ENCODE measurements around the gene SF3A1.

SF3A1 gene

DNA sequence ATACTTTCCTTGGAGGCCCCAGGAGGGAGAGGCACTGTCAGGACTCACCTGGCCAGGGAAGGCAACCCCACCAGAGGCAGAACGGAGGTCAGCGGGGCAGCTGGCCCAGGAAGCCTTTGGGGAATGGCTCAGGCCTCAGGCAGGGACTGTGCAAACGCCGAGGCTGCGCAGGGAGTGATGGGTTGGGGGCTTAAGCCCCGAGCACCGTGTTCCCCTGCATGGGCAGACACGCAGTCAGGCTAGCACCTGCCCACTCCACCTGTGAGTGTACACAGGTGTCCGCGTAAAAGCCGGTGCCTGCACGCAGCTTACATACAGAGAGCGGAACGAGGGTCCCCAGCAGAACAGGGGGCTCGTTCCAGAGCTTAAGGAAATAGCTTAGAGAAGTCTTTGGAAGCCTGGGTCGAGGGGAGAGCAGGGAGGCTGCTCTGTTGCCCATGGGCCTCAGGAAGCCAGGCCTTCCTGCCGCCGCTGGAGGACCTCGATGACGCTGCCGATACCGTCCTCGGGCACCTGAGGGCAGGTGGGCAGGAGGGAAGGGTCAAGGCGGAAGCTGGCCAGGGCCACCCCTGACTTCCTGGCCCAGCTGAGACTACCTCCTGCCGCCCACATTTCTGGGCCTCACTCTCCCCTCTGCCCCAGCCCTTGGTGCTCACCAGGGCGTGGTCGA is 71.4 kb downstream of the SF3A1 start:
- DNase-seq, result no peak

DNA sequence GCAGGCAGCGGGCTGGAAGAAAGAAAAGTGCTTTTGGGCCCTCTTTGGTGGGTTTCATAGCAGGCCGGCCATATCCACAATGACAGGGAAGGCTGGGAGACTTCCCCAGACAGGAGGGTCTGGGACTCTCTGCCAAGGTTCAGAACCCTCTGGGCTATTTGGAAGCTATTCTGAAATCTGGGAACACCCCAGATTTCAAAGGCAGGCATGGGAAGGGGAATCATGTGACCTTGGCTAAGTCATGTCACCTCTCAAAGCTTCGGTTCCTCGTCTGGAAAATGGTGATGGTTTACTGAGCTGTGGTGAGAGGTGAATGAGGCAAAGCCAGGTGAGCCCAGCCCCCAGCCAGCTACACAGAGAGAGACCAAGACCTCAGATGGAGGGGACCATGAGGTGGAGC is 72.0 kb downstream of the SF3A1 start:
- DNase-seq, result no peak

DNA sequence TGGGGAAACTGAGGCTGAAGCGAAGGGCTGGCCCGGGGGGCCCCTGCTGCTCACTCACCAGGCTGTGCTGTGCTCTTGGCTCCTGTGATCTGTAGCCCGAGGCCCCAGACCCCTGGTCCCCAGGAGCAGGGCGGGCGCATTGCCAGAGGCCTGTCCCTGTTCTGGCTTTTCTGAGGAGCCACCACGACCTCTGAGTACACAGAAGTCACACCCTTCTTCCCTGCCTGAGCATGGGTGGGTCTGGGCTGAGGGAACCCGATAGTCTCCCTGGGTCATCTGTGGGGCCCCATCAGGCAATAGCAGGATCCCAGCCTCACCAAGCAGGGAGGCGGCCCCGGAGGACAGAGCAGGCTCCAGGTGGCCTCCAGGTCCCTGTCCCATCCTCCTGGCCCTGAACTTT is 72.5 kb downstream of the SF3A1 start:
- DNase-seq, result no peak

GRCh38 chr22:30283342-30283741 is 73.4 kb downstream of the SF3A1 start:
- DNase-seq, result no peak

- no peak for DNase-seq
These were observed 74.1 kb downstream of the SF3A1 start for GRCh38 chr22:30282616-30283046.
